ENCODE results near the gene MTSS2.

The MTSS2 gene, protein sequence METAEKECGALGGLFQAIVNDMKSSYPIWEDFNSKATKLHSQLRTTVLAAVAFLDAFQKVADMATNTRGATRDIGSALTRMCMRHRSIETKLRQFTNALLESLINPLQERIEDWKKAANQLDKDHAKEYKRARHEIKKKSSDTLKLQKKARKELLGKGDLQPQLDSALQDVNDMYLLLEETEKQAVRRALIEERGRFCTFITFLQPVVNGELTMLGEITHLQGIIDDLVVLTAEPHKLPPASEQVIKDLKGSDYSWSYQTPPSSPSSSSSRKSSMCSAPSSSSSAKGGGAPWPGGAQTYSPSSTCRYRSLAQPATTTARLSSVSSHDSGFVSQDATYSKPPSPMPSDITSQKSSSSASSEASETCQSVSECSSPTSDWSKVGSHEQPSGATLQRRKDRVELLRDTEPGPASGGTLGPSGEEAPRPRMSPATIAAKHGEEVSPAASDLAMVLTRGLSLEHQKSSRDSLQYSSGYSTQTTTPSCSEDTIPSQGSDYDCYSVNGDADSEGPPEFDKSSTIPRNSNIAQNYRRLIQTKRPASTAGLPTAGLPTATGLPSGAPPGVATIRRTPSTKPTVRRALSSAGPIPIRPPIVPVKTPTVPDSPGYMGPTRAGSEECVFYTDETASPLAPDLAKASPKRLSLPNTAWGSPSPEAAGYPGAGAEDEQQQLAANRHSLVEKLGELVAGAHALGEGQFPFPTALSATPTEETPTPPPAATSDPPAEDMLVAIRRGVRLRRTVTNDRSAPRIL

DNA sequence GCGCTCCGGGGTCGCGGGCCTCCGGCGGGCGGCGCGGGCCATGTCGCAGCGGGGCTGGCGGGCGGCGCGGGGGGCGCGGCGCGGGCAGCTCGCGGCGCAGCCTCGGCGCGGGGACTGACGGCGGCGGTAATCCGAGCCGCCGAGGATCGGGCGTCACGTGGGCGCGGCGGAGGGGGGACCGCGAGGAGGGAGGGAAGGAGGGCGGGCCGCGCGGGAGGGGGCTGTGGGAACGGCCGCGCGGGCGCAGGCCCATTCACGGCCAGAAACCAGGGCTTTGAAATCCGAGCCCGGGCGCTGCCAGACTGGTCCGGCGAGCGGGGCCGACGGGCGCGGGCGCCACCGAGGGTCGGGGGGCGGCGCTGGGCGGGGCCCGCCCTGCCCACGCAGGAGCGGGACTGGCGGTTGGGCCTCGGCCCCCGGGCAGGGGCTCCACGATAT is at the start of gene MTSS2:
Gene MTSS2 (minus strand): TSS at position 116 of the 438 bp plus-strand sequence. CDS start 262 bp downstream, outside the sequence.
- no peak for FAIRE-seq

DNA sequence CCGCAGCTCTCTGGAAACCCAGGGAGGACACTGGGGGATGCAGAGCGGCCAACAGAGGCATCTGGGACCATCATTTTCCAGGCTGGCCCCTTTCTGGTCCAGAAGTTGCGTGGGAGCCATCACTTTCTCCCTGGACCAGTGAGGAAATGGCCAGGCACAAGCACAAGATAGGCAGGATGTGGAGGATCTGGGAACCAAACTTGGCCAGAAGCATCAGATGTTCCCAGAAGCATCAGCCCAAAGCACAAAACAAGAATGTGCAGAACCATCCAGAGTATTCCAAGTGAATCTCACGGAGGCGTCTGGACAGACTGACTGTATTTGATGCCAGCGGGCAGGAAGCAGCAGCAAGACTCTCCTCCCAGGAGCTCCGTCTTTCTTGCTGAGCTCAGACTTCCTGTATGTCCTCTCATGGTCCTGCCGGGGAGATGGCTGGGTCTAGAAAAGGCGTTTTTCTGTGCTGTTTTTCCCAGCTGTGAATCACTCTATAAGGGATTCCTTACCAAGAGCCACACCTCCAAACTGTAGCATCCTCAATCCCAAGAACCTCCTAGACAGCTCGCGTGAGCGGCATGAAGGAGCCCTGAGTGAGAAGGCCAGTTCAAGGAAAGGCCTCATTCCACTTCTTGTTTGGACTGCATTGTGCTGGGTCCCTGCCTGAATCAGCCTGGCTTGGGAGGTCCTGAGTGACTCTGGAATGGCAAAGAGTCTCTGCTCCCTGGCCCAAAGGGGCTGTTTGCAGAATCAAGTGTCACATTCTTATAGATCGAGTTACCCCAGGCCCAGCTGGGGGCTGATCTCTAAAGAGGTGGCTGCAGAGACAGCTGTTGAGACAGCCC is 49.5 kb upstream of the MTSS2 start:
- FAIRE-seq: no peak

DNA sequence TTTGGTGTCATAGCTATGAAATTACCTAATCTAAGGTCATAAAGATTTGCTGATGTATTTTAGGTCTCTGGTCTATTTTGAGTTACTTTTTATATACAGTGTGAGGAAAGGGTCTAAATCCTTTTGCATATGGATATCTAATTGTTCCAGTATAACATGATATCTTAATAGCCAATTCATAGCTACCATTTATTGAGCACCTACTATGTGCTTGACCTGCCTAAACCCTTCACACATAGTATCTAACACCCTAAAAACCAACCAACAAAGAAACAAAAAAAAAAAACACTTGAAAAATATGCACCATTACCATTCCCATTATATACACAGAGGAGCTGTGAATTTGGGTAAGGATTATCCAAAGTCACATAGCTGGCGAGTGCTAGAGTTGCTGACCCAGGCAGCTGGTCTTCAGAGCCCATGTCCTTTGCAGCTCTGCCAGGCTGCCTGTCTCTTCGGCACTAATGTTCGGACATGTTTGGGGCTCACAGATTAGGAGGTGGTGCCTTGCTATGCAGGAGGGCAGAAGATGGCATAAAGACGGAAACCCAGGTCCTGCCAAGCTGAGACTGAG is 48.8 kb upstream of the MTSS2 start:
- no peak for FAIRE-seq

DNA sequence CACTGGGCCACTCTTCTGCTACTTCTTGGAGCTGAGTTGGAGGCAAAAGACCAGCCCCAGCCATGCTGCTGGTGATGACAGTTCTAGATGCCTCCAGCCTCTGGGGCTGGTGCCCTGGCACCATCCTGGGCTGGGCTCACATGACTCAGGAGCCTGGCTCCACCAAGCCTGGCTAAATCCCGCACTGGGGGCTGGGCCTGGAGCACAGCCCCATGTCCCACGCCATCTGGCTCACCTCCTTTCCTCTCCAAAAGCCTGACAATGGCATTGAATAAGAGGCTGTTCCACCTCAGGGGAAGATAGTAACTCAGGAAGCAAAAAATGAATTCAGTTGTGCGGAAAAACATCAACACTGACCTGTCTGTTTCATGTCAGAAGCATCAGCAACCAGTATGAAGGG is 45.1 kb upstream of the MTSS2 start:
- FAIRE-seq: no peak

DNA sequence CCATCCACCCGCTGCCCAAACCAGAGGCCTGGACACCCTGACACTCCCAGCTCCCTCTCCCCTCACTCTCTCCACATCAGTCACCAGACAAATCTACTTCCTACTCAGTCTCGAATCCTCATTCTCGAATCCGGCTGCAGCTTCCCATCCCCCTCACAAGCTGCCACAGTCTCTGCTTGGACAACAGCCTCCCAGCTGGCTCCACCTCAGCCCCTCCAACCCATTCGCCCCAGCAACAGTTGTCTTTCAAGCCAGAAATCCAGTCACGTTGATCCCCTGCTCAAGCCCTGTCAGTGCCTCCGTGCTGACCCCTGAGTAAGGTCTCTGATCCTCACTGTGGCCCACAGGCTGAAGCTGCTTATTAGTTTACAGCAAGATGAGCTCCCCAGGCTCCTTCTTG is 44.2 kb upstream of the MTSS2 start:
- FAIRE-seq: no peak

DNA sequence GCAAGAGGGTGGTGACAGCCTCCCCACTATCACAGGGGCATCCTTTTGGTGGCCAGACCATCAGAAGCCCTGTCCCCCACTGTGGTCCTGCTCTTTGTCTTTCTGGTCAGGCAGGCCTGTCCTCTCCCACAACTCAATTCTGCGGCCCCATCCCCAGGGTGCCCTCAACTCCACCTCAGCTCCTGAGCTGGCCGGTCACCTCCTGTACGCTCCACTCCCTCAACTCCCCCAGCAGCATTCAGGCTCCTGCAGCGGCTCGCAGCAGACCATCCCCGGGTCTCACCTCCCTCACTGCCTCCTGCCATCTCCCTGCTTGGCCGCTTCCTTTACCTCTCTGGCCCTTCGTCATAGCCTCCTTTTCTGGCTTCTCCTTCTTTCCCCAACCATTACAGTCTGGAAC is 43.4 kb upstream of the MTSS2 start:
- no peak for FAIRE-seq

DNA sequence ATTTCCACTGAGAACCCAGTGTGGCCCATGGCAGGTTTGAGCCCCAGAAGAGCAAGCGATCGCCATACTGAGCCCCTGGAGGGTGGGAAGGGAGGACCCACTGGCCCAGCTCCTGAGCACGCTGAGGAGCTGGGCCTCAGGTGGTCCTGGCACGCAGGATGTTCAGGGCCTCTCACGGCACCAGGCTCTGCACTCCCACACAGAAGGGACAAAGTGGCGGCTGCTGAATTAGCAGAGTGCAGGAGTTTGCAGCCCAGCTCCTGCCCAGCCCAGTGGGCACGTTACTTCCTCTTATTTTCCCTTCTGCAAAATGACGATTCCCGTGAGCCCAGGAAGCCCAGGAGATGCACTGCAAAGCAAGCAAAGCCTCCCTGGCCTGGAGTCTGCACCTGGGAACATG is 42.3 kb upstream of the MTSS2 start:
- FAIRE-seq: no peak

DNA sequence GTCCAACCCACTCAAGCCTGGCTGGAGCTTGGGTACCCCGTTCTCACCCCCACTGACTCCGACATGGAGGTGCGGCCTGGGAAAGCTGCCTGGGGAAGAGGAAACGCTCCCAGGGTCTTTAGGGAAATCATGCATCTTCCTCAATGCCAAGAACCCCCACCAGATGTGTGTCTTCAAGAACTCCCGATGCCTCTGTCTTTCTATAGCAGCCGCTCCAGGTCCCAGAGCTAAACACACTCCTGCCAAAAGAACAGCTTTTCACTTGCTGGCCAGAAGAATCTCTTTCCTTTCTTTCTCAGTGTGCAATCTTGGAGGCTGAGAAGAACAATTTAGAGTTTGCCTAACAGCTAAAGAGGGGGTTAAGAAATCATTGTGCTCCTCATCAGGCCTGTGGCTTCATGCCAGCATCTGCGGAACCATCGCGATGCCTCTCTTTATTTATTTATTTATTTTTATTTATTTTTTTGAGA is 41.1 kb upstream of the MTSS2 start:
- no peak for FAIRE-seq

DNA sequence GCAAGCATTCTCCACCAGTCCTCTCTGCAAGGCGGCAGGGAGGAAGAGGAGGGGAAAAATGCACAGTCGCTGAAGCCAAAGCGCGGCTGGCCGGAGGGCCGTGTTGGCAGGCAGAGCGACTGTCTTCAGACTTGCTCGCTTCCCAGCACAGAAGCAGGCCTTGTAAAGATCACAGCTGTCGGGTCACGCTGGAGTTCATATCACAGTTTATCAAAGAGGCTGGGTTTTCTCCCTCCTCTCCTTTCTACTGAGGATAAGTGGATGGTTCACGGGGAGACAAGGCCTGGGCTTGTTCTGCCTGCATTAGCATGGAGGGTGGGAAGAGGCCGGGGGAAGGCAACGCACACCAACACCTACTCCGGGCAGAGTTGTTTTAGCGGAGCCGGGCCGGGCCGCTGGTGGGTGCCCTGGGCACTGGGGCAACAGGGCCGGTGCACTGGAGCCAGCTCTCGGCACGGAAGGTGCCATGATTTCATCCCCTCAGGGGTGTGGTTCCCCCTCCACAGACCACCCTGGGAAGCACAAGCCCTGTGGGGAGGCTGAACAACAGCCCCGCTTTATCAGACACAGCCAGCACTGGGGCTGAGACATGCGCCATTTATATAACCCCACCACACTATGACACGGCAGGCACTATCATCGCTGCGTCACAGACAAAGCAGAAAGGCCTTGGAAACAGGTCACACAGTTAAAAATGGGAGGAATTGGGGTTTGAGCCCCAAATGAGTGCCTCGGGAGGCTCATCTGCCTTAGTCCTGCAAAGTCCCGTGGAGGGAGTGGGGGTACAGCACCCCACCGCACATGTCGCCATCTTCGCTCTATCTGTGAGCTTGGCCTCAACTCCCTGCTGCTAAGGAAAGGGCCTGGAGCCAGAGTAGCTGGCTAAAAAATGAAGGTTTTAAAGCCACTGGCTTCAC is 40.3 kb upstream of the MTSS2 start:
- no peak for FAIRE-seq

DNA sequence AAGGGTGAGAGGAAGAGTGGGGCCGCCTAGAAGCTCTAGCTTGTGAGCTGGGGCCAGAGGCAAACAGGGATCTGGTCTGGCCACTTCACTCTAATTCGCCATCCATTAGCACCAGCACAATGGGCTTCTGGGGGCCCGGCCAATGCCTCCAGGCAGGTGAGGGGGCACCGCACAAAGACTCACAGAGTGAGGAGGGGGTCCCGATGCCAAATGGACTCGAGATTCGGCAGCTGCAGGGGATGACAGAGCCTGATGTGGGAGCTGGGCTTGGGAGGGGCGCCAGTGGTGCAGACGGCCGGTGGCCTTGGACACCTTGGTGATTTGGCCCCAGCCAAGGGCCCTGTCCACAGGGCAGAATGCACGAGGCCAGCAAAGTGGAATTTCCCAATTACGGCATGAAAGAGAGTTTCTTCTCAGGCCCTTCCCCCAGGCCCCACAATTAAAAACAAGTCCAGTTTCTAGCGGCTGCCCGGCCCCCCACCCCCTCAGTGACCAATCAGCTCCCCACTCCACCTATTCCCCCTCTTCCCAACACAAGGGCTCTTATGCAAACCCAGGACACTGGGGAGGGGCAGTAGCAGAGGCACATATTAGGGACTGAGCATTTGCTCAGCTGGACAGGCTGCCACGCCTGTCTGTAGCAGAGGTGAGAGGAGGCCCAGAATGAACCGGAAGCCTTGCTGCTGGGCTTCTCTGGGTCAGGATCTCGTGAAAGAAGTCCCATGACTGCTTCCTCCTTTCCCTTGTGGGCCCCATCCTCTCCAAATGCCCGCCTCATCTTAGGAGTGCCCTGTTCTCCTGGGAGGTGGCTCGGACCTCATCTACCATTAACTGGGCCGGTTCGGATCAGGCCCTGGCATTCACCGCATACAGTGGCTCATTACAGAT is 39.4 kb upstream of the MTSS2 start:
- no peak for FAIRE-seq

DNA sequence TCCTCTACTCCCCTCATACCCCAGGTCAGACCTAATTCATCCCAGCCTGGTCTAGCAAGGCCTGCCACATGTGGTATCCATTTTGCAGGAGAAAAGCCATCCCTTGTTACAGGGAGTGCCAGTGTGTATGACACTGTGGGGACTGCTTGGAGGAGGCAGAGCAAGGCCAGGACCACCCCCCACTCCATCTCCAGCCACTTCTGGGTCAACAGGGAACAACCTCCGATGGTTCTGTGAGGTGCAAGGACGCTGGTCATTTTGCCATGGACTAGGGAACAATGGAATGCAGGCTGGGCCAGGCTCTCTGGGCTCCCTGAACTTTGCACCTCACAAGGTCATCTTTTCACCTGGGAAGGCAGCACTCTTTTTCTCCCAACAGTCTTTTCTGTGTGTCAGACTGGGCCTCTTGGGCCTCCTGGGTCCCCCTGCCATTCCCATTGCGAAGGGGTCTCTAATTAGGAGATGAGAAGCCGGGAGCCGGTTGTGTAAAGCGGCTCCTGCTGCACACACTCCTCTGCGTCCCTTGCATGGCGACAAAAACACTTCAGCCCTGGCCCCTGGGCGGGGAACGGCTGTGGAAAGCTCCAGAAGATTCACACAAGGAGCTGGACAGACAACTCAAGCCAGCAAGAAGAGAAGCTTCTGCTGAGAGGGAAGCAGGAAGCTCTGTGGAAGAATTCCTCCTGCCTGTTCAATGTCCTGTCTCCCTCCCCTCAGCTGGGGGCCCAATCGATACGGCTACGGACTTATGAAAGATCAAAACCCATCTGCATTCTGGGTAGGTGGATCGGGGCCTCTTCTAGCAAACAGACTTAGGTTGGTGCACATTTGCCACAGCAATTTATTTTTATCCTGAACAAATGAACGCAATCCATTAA is 38.5 kb upstream of the MTSS2 start:
- FAIRE-seq: no peak

DNA sequence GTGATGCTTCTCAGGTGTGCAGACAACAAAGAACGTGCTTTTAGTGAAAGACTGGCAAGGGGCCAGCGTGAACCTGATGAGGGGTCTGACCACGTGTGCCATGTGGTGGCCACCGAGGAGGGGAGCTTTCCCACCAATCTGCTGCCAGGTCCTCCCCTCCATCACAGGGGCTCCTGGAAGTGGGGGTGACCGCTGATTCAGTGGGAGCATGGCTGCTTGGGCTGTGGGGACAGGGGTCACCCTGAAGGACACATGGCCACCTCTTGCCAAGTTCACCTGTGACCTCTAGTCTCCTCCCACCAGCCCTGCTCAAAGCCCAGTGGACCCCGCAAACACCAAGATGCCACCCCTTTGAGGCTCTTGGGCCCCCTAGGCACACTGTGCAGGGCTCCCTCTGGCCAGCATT is 37.9 kb upstream of the MTSS2 start:
- no peak for FAIRE-seq

DNA sequence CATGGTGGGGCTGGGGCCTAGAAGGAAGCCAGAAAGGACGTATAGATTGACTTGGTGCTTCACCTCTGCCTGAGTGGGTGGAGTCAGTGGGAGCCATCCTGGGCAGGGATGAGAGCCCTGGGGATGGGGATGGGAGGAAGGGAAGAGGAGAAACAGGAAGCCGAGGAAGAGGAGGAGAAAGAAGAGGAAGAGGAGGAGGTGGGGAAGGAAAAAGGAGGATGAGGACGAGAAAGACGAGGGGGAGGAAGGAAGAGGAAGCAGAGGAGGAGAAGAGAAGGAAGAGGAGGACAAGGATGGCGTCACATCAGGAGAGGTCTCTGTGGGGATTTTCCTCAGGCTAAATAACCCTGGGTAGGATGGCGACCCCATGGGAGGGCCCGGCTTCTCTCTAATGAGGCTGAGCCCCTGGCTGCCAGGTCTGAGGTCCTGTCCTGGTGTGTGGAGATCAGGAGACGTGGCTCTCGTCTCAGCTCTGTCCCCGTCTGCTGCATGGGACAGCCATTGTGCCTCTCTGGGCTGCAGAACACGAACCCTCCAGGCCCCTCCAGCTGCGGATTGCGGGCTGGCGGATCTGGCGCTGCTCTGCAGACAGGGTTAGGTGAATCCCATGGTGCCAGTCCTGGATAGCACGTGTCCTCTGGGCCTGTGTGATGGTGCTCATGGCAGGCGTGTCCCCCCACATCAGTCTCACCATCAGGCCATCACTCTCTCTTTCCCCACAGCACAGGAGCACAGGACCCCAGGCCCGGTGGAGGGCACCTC is 35.5 kb upstream of the MTSS2 start:
- FAIRE-seq: no peak

DNA sequence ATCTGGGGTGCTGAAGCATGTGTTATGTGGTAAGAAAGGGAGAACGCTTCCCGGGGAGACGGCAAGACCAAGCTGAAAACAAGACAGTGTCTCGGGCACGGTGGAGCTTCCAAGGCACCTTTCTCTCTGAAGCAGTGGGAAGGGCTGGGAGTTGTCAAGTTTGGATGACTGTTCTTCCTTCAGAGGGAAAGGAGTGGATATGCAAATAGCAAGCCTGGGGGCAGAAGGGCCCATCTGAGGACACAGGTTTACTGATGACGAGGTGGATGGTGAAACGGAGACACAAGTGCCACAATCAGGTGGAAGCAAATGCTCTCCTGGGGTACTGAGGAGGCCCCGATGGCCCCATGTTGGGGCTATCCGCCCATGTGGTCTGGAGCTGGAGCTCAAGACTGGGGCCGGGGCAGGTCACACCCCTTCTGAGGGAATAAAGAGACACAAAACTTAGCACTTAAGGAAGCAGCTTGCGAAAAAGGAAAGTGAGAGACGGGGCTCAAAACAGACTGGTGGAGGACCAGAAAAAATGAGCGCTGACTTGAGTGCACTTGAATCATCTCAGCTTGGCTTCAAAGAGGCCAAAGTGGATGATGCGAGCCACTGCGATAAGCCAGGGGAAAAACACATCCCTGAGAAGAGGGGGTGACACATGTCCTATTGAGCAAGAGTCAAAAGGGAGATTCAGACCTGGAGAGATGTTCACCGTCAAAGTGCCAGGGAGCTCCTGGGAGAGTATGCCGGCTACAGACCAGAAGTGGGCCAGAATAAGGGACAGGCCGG is 34.8 kb upstream of the MTSS2 start:
- no peak for FAIRE-seq

DNA sequence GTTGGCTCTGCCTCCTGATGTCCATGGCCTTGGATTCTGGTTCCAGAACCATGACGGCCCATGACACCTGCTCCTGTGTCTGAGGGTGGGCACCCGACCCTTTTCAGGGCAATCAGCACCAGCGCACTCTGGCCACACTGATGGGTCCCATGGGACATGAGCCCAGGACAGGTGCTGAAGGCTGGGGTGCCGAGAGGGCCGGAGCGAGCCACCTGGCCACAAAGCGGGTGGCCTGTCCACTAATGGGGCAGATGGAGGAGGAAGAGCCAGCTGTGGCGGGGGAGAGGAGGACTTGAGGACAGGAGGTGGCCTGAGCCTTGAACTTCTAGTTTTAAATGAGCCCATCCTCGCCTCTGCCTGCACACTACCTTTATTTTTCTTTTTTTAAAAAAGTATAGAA is 31.2 kb upstream of the MTSS2 start:
- no peak for FAIRE-seq

DNA sequence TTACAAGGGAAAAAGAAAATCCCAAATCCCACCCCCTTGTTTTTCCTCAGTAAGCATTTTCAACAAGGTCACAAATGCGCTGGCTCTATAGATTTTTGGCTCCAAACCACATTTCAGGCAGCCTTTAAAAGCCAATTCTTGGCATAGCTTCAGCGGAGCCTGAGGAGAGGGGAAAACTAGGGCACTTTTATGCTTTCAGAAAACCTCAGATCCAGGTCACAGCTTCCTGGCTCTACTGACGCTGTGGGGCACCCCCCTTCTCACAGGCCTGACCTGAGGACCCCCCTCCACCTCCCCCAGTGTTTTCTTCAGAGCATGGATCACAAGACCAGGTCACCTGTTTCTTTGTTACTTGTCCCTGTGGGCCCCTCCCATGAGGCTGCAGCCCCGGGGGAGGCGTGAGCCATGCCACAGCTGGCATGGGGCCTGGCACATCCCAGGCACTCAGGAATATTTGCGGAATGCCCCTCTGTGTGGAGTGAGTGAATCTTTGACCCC is 30.1 kb upstream of the MTSS2 start:
- no peak for FAIRE-seq

DNA sequence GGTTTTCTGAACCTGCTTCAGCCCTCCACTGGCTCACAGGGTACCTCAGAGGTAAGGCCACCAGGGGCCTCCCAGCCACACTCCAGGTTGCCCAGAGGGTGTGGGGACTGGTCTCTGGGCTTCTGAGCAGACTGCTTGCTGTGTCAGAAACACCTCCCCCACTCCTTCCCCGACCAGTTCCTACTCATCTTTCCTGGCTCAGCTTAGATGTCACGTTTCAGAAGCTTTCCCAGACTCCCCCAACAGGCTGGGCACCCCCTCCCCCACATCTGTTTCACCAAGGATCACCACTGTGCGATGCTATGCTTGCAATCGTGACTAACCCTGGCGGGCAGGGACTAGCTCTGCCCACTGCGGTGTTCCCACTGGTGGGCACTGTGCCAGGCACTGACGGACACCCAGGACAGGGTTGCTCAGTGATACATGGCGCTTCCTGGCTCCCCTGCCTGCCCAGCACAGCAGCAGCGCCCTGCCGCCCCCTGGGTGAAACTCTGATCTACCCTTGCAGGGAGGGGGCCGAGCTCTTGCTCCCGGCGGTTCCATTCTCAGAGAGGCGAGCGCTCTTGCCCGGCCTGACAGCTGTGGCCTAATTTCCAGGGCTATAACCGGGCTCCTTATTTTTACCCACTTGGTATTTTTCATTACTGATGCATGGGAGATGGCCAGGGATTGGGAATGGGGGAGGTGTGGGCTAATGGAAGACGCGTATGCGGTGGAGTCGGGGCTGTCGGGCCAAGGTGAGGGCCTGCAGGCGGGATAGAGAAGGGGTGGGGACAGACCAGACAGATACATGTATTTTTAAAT is 29.4 kb upstream of the MTSS2 start:
- FAIRE-seq: no peak

Data from TTC549 (cell line).